Central memory CD8-positive, alpha-beta T cell (primary cell): Measurements from ENCODE around the gene PIP5KL1.
A peak's percentile ranks its signal among the peaks of the same experiment; 100 is the strongest.

ENCODE experiments used
- ATAC-seq: fragments of 150-1000 bp; cut with Tn5 transposase; replicated peaks from 2 replicates; pipeline ENCODE4 v1.10.0; 2022; ENCODE audit warnings: mild to moderate bottlenecking, moderate FRiP score, moderate number of reproducible peaks; ENCODE audit not compliant: poor library complexity, severe bottlenecking; ENCODE audit errors: extremely low read depth
- DNase-seq, 2 donors: peaks; one replicate each; pipeline ENCODE4 v3.0.0; 2021; ENCODE audit warnings: low spot score in 2 of 2
- H3K27ac Mint-ChIP-seq: one replicate; pipeline ENCODE4 v1.8.0; 2022; ENCODE audit warnings: low read depth, mild to moderate bottlenecking, moderate library complexity, mixed read lengths
- H3K27me3 Mint-ChIP-seq: one replicate; pipeline ENCODE4 v1.8.0; 2022; ENCODE audit warnings: mixed read lengths
- H3K36me3 Mint-ChIP-seq: one replicate; pipeline ENCODE4 v1.8.0; 2022; ENCODE audit warnings: mild to moderate bottlenecking, moderate library complexity, mixed read lengths; ENCODE audit not compliant: insufficient read depth
- H3K4me1 Mint-ChIP-seq: one replicate; pipeline ENCODE4 v1.8.0; 2022; ENCODE audit warnings: mixed read lengths
- H3K4me3 Mint-ChIP-seq: one replicate; pipeline ENCODE4 v1.8.0; 2022; ENCODE audit warnings: mild to moderate bottlenecking, moderate library complexity, mixed read lengths
- H3K9me3 Mint-ChIP-seq: one replicate; pipeline ENCODE4 v1.8.0; 2022; ENCODE audit warnings: mixed read lengths

PIP5KL1 gene

GRCh38 chr9:127928676-127929624 lies 1.6 kb downstream of the PIP5KL1 start:
- DNase-seq, result no peak
- peaks cover 18% of the 10 kb centered on the region for H3K4me1 Mint-ChIP-seq
- peak overlapping the region; percentile 74 for H3K4me3 Mint-ChIP-seq

GRCh38 chr9:127927988-127928675 lies 2.4 kb downstream of the PIP5KL1 start:
- Mint-ChIP-seq H3K4me1 (peaks cover 17% of the 10 kb centered on the region), H3K27ac (peak overlapping the region; percentile 44), H3K27me3 (peaks cover 19% of the 10 kb centered on the region), H3K36me3 (peaks cover 10% of the 10 kb centered on the region), H3K9me3 (no peaks in the 10 kb centered on the region), H3K4me3 (peak overlapping the region; percentile 27)
- DNase-seq (no peak), ATAC-seq (no peak)

More at GRCh38 chr9:127928676-127929624, 1.6 kb downstream of the PIP5KL1 start:
- Mint-ChIP-seq H3K36me3 (peaks cover 6% of the 10 kb centered on the region), H3K27ac (peak overlapping the region; percentile 44), H3K27me3 (peaks cover 19% of the 10 kb centered on the region), H3K9me3 (no peaks in the 10 kb centered on the region)
- ATAC-seq, result no peak

DNA sequence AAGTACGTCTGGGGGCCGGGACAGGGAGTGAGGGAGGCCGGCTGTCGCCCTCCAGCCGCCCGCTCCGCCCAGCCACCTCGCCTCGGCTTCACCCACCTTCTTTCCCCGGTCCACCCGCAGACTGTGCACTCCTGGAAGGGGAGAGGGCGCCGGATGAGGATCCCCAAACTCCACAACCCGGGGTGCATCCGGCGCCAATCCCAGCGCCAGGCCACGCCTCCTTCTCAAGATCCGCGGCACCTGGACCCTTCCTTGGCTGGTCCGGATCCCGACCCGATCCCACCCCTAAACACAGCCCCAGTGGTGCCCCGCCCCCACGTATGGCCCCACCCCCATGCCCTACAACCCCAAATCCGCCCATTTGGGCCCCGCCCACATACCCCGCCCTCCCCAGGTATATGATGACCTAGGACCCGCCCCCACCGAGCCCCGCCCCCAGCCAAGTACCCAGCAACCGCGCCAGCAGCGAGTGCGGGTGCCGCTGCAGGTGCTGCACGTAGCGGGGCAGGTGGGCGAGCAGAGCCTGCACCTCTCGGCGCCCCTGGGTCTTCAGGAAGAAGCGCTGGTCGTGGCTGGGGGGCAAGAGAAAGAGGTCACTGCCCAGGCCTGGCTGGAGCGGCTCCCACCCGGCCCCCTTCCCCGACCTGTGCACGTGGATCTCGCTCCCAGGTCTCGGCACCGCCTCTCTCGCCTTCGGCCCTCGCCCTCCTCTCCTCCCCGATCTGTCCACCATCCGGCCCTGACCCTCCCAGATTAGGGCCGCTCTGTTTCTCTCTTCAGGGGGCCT lies 3.2 kb downstream of the PIP5KL1 start:
- Mint-ChIP-seq H3K4me3 (peak overlapping the region; percentile 57), H3K4me1 (peaks cover 17% of the 10 kb centered on the region), H3K9me3 (no peaks in the 10 kb centered on the region), H3K27ac (no peak overlapping the region), H3K36me3 (peaks cover 10% of the 10 kb centered on the region), H3K27me3 (peaks cover 19% of the 10 kb centered on the region)
- DNase-seq (peak in 1 of 2 donors; percentile 28), ATAC-seq (peak; percentile 45)

DNA sequence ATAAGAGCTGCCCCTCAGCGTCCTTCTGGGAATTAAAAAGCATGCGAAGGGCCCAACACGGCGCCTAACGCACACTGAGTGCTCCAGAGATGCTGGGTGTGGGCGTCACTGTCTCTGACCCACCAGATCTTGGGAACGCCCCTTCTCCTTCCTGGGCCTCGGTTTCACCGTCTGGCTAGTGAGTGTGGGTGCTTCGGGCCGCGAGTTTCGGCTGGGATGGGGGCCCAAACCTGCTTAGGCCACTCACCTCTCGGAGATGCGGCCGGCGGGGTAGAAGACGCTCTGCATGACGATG lies 3.7 kb downstream of the PIP5KL1 start:
- H3K27me3 Mint-ChIP-seq, result peaks cover 19% of the 10 kb centered on the region
- no peaks in the 10 kb centered on the region for H3K9me3 Mint-ChIP-seq
- H3K4me3 Mint-ChIP-seq, result peak overlapping the region; percentile 57
- peaks cover 17% of the 10 kb centered on the region for H3K4me1 Mint-ChIP-seq
- DNase-seq (no peak), ATAC-seq (no peak)
- H3K36me3 Mint-ChIP-seq, result peaks cover 10% of the 10 kb centered on the region
- no peak overlapping the region for H3K27ac Mint-ChIP-seq

- H3K4me3 Mint-ChIP-seq, result peak overlapping the region; percentile 57
- no peak for DNase-seq
- H3K9me3 Mint-ChIP-seq, result no peaks in the 10 kb centered on the region
- H3K36me3 Mint-ChIP-seq, result peaks cover 10% of the 10 kb centered on the region
- H3K27ac Mint-ChIP-seq, result peak overlapping the region; percentile 22
- peaks cover 18% of the 10 kb centered on the region for H3K4me1 Mint-ChIP-seq
- no peak for ATAC-seq
- H3K27me3 Mint-ChIP-seq, result peaks cover 19% of the 10 kb centered on the region
Measured at GRCh38 chr9:127925959-127926905, 4.3 kb downstream of the PIP5KL1 start.

GRCh38 chr9:127924736-127925444 lies 5.7 kb downstream of the PIP5KL1 start:
- peaks cover 12% of the 10 kb centered on the region for H3K36me3 Mint-ChIP-seq
- H3K9me3 Mint-ChIP-seq, result no peaks in the 10 kb centered on the region
- H3K27me3 Mint-ChIP-seq, result peaks cover 19% of the 10 kb centered on the region
- H3K4me1 Mint-ChIP-seq, result peaks cover 11% of the 10 kb centered on the region
- H3K27ac Mint-ChIP-seq, result no peak overlapping the region
- peak overlapping the region; percentile 38 for H3K4me3 Mint-ChIP-seq
- DNase-seq (no peak), ATAC-seq (no peak)

DNA sequence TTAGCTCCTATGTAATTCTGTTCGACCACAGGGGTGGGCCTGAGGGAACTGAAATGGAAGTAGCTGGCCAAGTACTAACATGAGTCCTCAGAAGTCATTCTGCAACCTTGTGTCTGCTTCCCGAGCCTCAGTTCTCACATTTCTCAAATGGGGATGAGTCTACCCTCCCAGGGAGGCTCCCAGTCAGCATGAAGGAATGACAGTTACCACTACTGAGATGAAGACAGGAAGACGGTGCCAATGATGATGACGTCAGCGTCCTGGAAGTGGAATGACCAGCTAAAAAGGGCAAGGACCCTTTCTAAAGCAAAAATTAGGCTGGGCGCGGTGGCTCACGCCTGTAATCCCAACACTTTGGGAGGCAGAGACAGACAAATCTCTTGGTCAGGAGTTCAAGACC lies 6.8 kb downstream of the PIP5KL1 start:
- DNase-seq (no peak), ATAC-seq (no peak)
- H3K4me1 Mint-ChIP-seq, result peaks cover 14% of the 10 kb centered on the region
- H3K27ac Mint-ChIP-seq, result no peak overlapping the region
- no peaks in the 10 kb centered on the region for H3K9me3 Mint-ChIP-seq
- H3K4me3 Mint-ChIP-seq, result no peak overlapping the region
- peaks cover 12% of the 10 kb centered on the region for H3K36me3 Mint-ChIP-seq
- peaks cover 19% of the 10 kb centered on the region for H3K27me3 Mint-ChIP-seq

- Mint-ChIP-seq H3K27me3 (peaks cover 19% of the 10 kb centered on the region), H3K4me3 (no peak overlapping the region), H3K36me3 (peaks cover 13% of the 10 kb centered on the region), H3K27ac (no peak overlapping the region), H3K4me1 (peaks cover 21% of the 10 kb centered on the region), H3K9me3 (no peaks in the 10 kb centered on the region)
- DNase-seq, result no peak
- no peak for ATAC-seq
Measured at GRCh38 chr9:127923046-127923445, 7.5 kb downstream of the PIP5KL1 start.

DNA sequence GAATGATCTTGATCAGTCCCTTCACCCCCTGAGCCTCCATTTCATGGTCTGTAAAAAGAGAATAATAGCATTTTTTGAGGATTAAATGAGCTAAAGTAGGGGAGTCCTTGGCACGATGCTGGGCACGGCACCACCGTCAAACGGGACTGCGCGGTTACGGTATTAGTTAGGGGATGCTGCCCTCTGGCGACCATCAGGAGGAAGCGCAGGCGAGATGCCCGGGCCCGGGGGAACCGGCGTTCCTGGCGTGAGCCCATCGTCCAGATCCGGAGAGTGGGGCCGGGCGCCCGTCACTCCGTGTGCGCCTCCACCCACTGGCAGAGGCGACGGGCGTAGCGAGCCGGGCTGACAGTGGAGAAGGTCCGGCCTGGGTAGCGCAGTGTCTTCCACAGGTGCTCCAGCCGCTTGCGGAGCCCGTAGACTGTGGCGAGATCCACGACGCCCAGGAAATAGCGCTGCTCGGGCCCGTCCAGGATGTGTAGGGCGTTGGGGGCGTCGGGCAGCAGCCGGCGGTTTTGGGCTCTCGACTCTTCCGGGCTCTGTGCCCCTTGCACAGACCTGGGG lies 8.9 kb downstream of the PIP5KL1 start:
- DNase-seq (peak; percentile 71 to 86), ATAC-seq (peak; percentile 34)
- Mint-ChIP-seq H3K4me1 (peaks cover 31% of the 10 kb centered on the region), H3K36me3 (peaks cover 13% of the 10 kb centered on the region), H3K4me3 (peak overlapping the region; percentile 53), H3K9me3 (no peaks in the 10 kb centered on the region), H3K27ac (peak overlapping the region; percentile 57), H3K27me3 (peaks cover 19% of the 10 kb centered on the region)

GRCh38 chr9:127920794-127921193 lies 9.8 kb downstream of the PIP5KL1 start:
- no peak overlapping the region for H3K4me3 Mint-ChIP-seq
- peaks cover 37% of the 10 kb centered on the region for H3K4me1 Mint-ChIP-seq
- no peak overlapping the region for H3K27ac Mint-ChIP-seq
- no peaks in the 10 kb centered on the region for H3K9me3 Mint-ChIP-seq
- DNase-seq (no peak), ATAC-seq (no peak)
- peaks cover 12% of the 10 kb centered on the region for H3K27me3 Mint-ChIP-seq
- peaks cover 10% of the 10 kb centered on the region for H3K36me3 Mint-ChIP-seq

DNA sequence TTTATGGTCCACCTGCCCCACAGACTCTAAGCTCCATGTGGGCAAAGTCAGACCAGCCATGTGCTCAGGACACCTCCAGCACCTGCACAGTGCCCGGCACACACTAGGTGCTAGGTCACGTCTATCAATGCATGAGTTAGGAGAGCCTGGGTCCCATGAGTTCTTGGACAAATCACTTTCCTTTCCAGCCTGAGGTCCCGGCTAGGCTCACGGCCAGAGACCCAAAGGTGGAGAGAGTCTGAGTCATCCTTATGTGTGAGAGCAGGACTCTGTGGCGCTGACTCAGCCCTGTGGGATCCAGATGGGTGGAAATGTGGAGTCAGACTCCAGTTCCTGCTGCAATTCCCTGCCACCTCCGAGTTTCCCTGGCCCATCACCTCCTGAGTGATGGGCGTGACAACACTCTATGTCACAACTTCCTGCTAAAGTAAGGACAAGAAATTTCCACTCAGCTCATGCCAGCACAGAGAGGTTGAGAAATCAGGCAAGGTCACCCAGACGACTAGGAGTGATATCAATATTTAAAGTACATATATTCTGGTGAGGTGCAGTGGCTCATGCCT lies 11.2 kb downstream of the PIP5KL1 start:
- ATAC-seq, result no peak
- Mint-ChIP-seq H3K4me3 (no peak overlapping the region), H3K27ac (no peak overlapping the region), H3K9me3 (no peaks in the 10 kb centered on the region), H3K27me3 (peaks cover under 1% of the 10 kb centered on the region), H3K4me1 (peaks cover 47% of the 10 kb centered on the region), H3K36me3 (peaks cover 13% of the 10 kb centered on the region)
- DNase-seq, result no peak
